ENCODE measurements around the gene DPP4.
A peak's percentile ranks its signal among the peaks of the same experiment; 100 is the strongest.

DPP4 gene

GRCh38 chr2:161983866-161984265 is 90.1 kb downstream of the DPP4 start (continued):
- no peak for TF ChIP-seq CSRNP3 (CRISPR knock-in tag; IDR thresholded peaks at IDR 0.05)

DNA sequence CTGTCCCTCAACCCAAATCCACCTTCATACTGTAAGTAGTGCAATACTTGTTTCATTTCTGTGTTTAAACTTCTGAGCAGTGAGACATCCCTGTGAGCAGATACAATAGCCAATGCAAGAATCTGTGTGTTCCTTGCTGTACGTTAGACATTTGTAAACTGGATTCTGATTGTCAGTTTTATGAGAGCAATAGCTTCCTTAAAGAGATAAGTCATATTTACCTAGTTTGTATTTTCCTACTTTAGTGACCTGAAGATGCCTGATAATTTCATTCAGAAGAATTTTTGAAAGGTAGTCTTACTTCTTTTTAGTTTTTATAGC is 90.7 kb downstream of the DPP4 start:
- no peak for TF ChIP-seq RARB (CRISPR knock-in tag; IDR thresholded peaks at IDR 0.05)
- no peak for TF ChIP-seq ESRRG (CRISPR knock-in tag; IDR thresholded peaks at IDR 0.05)
- TF ChIP-seq CSRNP3 (CRISPR knock-in tag; IDR thresholded peaks at IDR 0.05): no peak
- no peak for TF ChIP-seq POU6F1 (CRISPR knock-in tag; IDR thresholded peaks at IDR 0.05; ENCODE audit: borderline replicate concordance, low read depth)
- no peak for TF ChIP-seq ZC3H10 (CRISPR knock-in tag; IDR thresholded peaks at IDR 0.05)
- TF ChIP-seq SNAI2 (CRISPR knock-in tag; IDR thresholded peaks at IDR 0.05): no peak
- no peak for TF ChIP-seq ZFP3 (CRISPR knock-in tag; IDR thresholded peaks at IDR 0.05)
- no peak for TF ChIP-seq ZNF70 (CRISPR knock-in tag; IDR thresholded peaks at IDR 0.05)
- no peak for TF ChIP-seq ZNF565 (CRISPR knock-in tag; conservative IDR thresholded peaks at IDR 0.05; ENCODE audit: low read depth)
- TF ChIP-seq GLIS3 (CRISPR knock-in tag; IDR thresholded peaks at IDR 0.05): no peak
- TF ChIP-seq, protein P1, sequence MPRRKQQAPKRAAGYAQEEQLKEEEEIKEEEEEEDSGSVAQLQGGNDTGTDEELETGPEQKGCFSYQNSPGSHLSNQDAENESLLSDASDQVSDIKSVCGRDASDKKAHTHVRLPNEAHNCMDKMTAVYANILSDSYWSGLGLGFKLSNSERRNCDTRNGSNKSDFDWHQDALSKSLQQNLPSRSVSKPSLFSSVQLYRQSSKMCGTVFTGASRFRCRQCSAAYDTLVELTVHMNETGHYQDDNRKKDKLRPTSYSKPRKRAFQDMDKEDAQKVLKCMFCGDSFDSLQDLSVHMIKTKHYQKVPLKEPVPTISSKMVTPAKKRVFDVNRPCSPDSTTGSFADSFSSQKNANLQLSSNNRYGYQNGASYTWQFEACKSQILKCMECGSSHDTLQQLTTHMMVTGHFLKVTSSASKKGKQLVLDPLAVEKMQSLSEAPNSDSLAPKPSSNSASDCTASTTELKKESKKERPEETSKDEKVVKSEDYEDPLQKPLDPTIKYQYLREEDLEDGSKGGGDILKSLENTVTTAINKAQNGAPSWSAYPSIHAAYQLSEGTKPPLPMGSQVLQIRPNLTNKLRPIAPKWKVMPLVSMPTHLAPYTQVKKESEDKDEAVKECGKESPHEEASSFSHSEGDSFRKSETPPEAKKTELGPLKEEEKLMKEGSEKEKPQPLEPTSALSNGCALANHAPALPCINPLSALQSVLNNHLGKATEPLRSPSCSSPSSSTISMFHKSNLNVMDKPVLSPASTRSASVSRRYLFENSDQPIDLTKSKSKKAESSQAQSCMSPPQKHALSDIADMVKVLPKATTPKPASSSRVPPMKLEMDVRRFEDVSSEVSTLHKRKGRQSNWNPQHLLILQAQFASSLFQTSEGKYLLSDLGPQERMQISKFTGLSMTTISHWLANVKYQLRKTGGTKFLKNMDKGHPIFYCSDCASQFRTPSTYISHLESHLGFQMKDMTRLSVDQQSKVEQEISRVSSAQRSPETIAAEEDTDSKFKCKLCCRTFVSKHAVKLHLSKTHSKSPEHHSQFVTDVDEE (CRISPR knock-in tag; IDR thresholded peaks at IDR 0.05): no peak
- no peak for TF ChIP-seq OSR1 (CRISPR knock-in tag; IDR thresholded peaks at IDR 0.05)
- no peak for TF ChIP-seq CSDC2 (CRISPR knock-in tag; IDR thresholded peaks at IDR 0.05)
- TF ChIP-seq PPARA (CRISPR knock-in tag; IDR thresholded peaks at IDR 0.05; ENCODE audit: borderline replicate concordance): no peak
- ATAC-seq: peak; percentile 63

- TF ChIP-seq ISL1 (CRISPR knock-in tag; IDR thresholded peaks at IDR 0.05) (no peak), BACH2 (CRISPR knock-in tag; IDR thresholded peaks at IDR 0.05; ENCODE audit: borderline replicate concordance) (no peak), ZC3H10 (CRISPR knock-in tag; IDR thresholded peaks at IDR 0.05) (no peak), CSDC2 (CRISPR knock-in tag; IDR thresholded peaks at IDR 0.05) (no peak), ARNTL (CRISPR knock-in tag; IDR thresholded peaks at IDR 0.05; ENCODE audit: borderline replicate concordance, low read depth) (no peak), RARB (CRISPR knock-in tag; IDR thresholded peaks at IDR 0.05) (no peak), ZNF565 (CRISPR knock-in tag; conservative IDR thresholded peaks at IDR 0.05; ENCODE audit: low read depth) (no peak), SNAI2 (CRISPR knock-in tag; IDR thresholded peaks at IDR 0.05) (no peak), PPARA (CRISPR knock-in tag; IDR thresholded peaks at IDR 0.05; ENCODE audit: borderline replicate concordance) (no peak), CREB5 (CRISPR knock-in tag; IDR thresholded peaks at IDR 0.05; ENCODE audit: low read depth) (no peak), ZFP3 (CRISPR knock-in tag; IDR thresholded peaks at IDR 0.05) (no peak), OSR1 (CRISPR knock-in tag; IDR thresholded peaks at IDR 0.05) (no peak), TCF4 (CRISPR knock-in tag; IDR thresholded peaks at IDR 0.05; ENCODE audit: borderline replicate concordance) (no peak), CSRNP3 (CRISPR knock-in tag; IDR thresholded peaks at IDR 0.05) (no peak), ZNF70 (CRISPR knock-in tag; IDR thresholded peaks at IDR 0.05) (no peak)
- TF ChIP-seq, protein P2, sequence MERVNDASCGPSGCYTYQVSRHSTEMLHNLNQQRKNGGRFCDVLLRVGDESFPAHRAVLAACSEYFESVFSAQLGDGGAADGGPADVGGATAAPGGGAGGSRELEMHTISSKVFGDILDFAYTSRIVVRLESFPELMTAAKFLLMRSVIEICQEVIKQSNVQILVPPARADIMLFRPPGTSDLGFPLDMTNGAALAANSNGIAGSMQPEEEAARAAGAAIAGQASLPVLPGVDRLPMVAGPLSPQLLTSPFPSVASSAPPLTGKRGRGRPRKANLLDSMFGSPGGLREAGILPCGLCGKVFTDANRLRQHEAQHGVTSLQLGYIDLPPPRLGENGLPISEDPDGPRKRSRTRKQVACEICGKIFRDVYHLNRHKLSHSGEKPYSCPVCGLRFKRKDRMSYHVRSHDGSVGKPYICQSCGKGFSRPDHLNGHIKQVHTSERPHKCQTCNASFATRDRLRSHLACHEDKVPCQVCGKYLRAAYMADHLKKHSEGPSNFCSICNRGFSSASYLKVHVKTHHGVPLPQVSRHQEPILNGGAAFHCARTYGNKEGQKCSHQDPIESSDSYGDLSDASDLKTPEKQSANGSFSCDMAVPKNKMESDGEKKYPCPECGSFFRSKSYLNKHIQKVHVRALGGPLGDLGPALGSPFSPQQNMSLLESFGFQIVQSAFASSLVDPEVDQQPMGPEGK (CRISPR knock-in tag; IDR thresholded peaks at IDR 0.05; ENCODE audit: borderline replicate concordance): no peak
- TF ChIP-seq, protein P1 (CRISPR knock-in tag; IDR thresholded peaks at IDR 0.05): no peak
- peak; percentile 57 for ATAC-seq
Observed at GRCh38 chr2:161982548-161983330, 91.3 kb downstream of the DPP4 start.
